ENCODE data around the gene DYNC1H1. TPM values are rescaled to one million over a fixed set of nuclear protein-coding genes. Genes with fewer than 3 reads are reported as not detected.
A peak's percentile ranks its signal among the peaks of the same experiment; 100 is the strongest.

DYNC1H1 gene
- total and polyA plus RNA-seq, 2 donors (not counting 1 experiment from before 2014, with no cell fraction given) = 73.2 to 257 TPM

- DNase-seq (no peak), ATAC-seq (ENCODE audit: low read depth) (no peak)
- Histone ChIP-seq H4K20me1 (ENCODE audit: control insufficient read depth, insufficient read depth, low read length, poor library complexity, severe bottlenecking) (no peaks in the 10 kb centered on the region), H3K36me3 (replicated peaks in 1 of 2; ENCODE audit: control extremely low read depth in 1 of 2, control insufficient read depth in 1 of 2, extremely low read depth in 1 of 2, insufficient read depth in 2 of 2, low read length in 1 of 2) (peaks cover 2 to 83% of the 10 kb centered on the region in 2 experiments), H2AFZ (ENCODE audit: insufficient read depth, low read depth, low read length, poor library complexity, severe bottlenecking) (no peak overlapping the region), H3K4me2 (replicated peaks; ENCODE audit: low read depth, low read length, poor library complexity, severe bottlenecking) (no peak overlapping the region), H3K4me1 (ENCODE audit: control insufficient read depth in 2 of 2, insufficient read depth in 2 of 2, low read length in 2 of 2) (no peaks in the 10 kb centered on the region), H3K27me3 (replicated peaks in 1 of 4; ENCODE audit: control extremely low read depth in 1 of 4, control insufficient read depth in 3 of 4, insufficient read depth in 4 of 4, low read length in 3 of 4) (no peaks in the 10 kb centered on the region), H3K9me3 (ENCODE audit: control extremely low read depth in 1 of 3, control insufficient read depth in 2 of 3, insufficient read depth in 1 of 3, low read length in 2 of 3) (no peaks in the 10 kb centered on the region), H3K9ac (ENCODE audit: low read length) (no peak overlapping the region), H3K27ac (ENCODE audit: low read length in 2 of 2) (no peak overlapping the region), H3K79me2 (ENCODE audit: control insufficient read depth, insufficient read depth, low read length) (no peaks in the 10 kb centered on the region), H3K4me3 (ENCODE audit: control extremely low read depth in 1 of 5, extremely low read depth in 1 of 5, insufficient read depth in 1 of 5, low read depth in 2 of 5, low read length in 4 of 5) (no peak overlapping the region)
- no peaks in the 10 kb centered on the region for H3K27me3 Mint-ChIP-seq
- H3K4me3 Mint-ChIP-seq = no peak overlapping the region
- no peak for TF ChIP-seq CTCF (IDR thresholded peaks at IDR 0.05)
- TF ChIP-seq EZH2 (IDR thresholded peaks at IDR 0.05; ENCODE audit: borderline replicate concordance, insufficient read depth, low read depth, low read length, poor library complexity, severe bottlenecking) = no peak
- no peaks in the 10 kb centered on the region for H3K9me3 Mint-ChIP-seq (ENCODE audit: insufficient read depth)
- H3K27ac Mint-ChIP-seq = peak overlapping the region; percentile 16
- ChIA-PET CTCF (interaction anchor here (1.2 to 1.4 kb wide), 2 partner anchors 38 to 66 kb away, joined by 3 read pairs; no protein-coding TSS in a partner anchor), POLR2A (no interaction called here)
- no peaks in the 10 kb centered on the region for H3K4me1 Mint-ChIP-seq
- intact Hi-C loops (cut with micrococcal nuclease) = no loop called here
- WGBS (ENCODE audit: insufficient coverage) = 100% methylated on average over 2 of the region's 2 CpGs
Observed at GRCh38 chr14:102029956-102030355, 65.6 kb downstream of the DYNC1H1 start.

GRCh38 chr14:102033241-102033640, 68.9 kb downstream of the DYNC1H1 start:
- POLR2A ChIA-PET = no interaction called here
- Histone ChIP-seq H3K27ac (ENCODE audit: low read length in 2 of 2) (no peak overlapping the region), H3K27me3 (replicated peaks in 1 of 4; ENCODE audit: control extremely low read depth in 1 of 4, control insufficient read depth in 3 of 4, insufficient read depth in 4 of 4, low read length in 3 of 4) (no peaks in the 10 kb centered on the region), H3K4me2 (replicated peaks; ENCODE audit: low read depth, low read length, poor library complexity, severe bottlenecking) (no peak overlapping the region), H3K79me2 (ENCODE audit: control insufficient read depth, insufficient read depth, low read length) (no peaks in the 10 kb centered on the region), H3K9me3 (ENCODE audit: control extremely low read depth in 1 of 3, control insufficient read depth in 2 of 3, insufficient read depth in 1 of 3, low read length in 2 of 3) (no peaks in the 10 kb centered on the region), H2AFZ (ENCODE audit: insufficient read depth, low read depth, low read length, poor library complexity, severe bottlenecking) (no peak overlapping the region), H3K36me3 (replicated peaks in 1 of 2; ENCODE audit: control extremely low read depth in 1 of 2, control insufficient read depth in 1 of 2, extremely low read depth in 1 of 2, insufficient read depth in 2 of 2, low read length in 1 of 2) (peaks cover 3 to 87% of the 10 kb centered on the region in 2 experiments), H4K20me1 (ENCODE audit: control insufficient read depth, insufficient read depth, low read length, poor library complexity, severe bottlenecking) (no peaks in the 10 kb centered on the region), H3K9ac (ENCODE audit: low read length) (no peak overlapping the region), H3K4me3 (ENCODE audit: control extremely low read depth in 1 of 5, extremely low read depth in 1 of 5, insufficient read depth in 1 of 5, low read depth in 2 of 5, low read length in 4 of 5) (no peak overlapping the region), H3K4me1 (ENCODE audit: control insufficient read depth in 2 of 2, insufficient read depth in 2 of 2, low read length in 2 of 2) (no peaks in the 10 kb centered on the region)
- H3K27me3 Mint-ChIP-seq = no peaks in the 10 kb centered on the region
- TF ChIP-seq EZH2 (IDR thresholded peaks at IDR 0.05; ENCODE audit: borderline replicate concordance, insufficient read depth, low read depth, low read length, poor library complexity, severe bottlenecking) (no peak), CTCF (IDR thresholded peaks at IDR 0.05) (no peak)
- no peak overlapping the region for H3K27ac Mint-ChIP-seq
- no peaks in the 10 kb centered on the region for H3K4me1 Mint-ChIP-seq
- H3K4me3 Mint-ChIP-seq = no peak overlapping the region
- 98% methylated on average over 13 of the region's 13 CpGs for WGBS (ENCODE audit: insufficient coverage)
- DNase-seq = no peak
- CTCF ChIA-PET = no interaction called here
- intact Hi-C loops (cut with micrococcal nuclease) = no loop called here
- no peak for ATAC-seq (ENCODE audit: low read depth)
- no peaks in the 10 kb centered on the region for H3K9me3 Mint-ChIP-seq (ENCODE audit: insufficient read depth)
